Nephron progenitor cell (in vitro differentiated cells): ENCODE measurements around the gene IL27RA.
"Not testable (repeated sequence)": the region's sequence is repeated elsewhere in the genome, so short reads cannot be mapped to it uniquely, and the experiment has no call there.

Source experiments
- DNase-seq: peaks from one replicate; pipeline ENCODE4 v3.0.0; 2021
- H3K27ac Mint-ChIP-seq: 2 replicates; pipeline ENCODE4 v1.8.0; 2021; ENCODE audit warnings: mild to moderate bottlenecking, moderate library complexity, mixed read lengths
- H3K27me3 Mint-ChIP-seq: 2 replicates; pipeline ENCODE4 v1.8.0; 2021; ENCODE audit warnings: mild to moderate bottlenecking, low read depth, mixed read lengths; ENCODE audit not compliant: poor library complexity
- H3K36me3 Mint-ChIP-seq: 2 replicates; pipeline ENCODE4 v1.8.0; 2021; ENCODE audit warnings: low read depth, mixed read lengths
- H3K4me1 Mint-ChIP-seq: 2 replicates; pipeline ENCODE4 v1.8.0; 2021; ENCODE audit warnings: mixed read lengths
- H3K4me3 Mint-ChIP-seq: 2 replicates; pipeline ENCODE4 v1.8.0; 2021; ENCODE audit warnings: mild to moderate bottlenecking, moderate library complexity, mixed read lengths
- H3K9me3 Mint-ChIP-seq: 2 replicates; pipeline ENCODE4 v1.8.0; 2021; ENCODE audit warnings: mild to moderate bottlenecking, moderate library complexity, mixed read lengths
- TF ChIP-seq, protein P1 (sequence below): fragments of 200-600 bp; sonication (generic); IDR thresholded peaks from 2 replicates; pipeline ENCODE4 v1.5.0; 2021; ENCODE audit warnings: antibody characterized with exemption

Gene IL27RA

GRCh38 chr19:14033946-14034345 is 2.4 kb downstream of the IL27RA start:
- no peaks in the 10 kb centered on the region for H3K36me3 Mint-ChIP-seq
- peaks cover 7% of the 10 kb centered on the region for H3K4me1 Mint-ChIP-seq
- TF ChIP-seq, protein P1, sequence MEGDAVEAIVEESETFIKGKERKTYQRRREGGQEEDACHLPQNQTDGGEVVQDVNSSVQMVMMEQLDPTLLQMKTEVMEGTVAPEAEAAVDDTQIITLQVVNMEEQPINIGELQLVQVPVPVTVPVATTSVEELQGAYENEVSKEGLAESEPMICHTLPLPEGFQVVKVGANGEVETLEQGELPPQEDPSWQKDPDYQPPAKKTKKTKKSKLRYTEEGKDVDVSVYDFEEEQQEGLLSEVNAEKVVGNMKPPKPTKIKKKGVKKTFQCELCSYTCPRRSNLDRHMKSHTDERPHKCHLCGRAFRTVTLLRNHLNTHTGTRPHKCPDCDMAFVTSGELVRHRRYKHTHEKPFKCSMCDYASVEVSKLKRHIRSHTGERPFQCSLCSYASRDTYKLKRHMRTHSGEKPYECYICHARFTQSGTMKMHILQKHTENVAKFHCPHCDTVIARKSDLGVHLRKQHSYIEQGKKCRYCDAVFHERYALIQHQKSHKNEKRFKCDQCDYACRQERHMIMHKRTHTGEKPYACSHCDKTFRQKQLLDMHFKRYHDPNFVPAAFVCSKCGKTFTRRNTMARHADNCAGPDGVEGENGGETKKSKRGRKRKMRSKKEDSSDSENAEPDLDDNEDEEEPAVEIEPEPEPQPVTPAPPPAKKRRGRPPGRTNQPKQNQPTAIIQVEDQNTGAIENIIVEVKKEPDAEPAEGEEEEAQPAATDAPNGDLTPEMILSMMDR: no peak
- no peak overlapping the region for H3K4me3 Mint-ChIP-seq
- H3K27ac Mint-ChIP-seq: no peak overlapping the region
- H3K27me3 Mint-ChIP-seq: peaks cover 33% of the 10 kb centered on the region
- DNase-seq: no peak
- H3K9me3 Mint-ChIP-seq: no peaks in the 10 kb centered on the region

- H3K27ac Mint-ChIP-seq, H3K4me1 Mint-ChIP-seq, H3K36me3 Mint-ChIP-seq, DNase-seq, H3K4me3 Mint-ChIP-seq, H3K9me3 Mint-ChIP-seq: not testable (repeated sequence)
- H3K27me3 Mint-ChIP-seq: peaks cover 24% of the 10 kb centered on the region
Observed at GRCh38 chr19:14035159-14035558, 3.6 kb downstream of the IL27RA start.

GRCh38 chr19:14035706-14036105 is 4.1 kb downstream of the IL27RA start:
- Mint-ChIP-seq H3K9me3 (no peaks in the 10 kb centered on the region), H3K4me3 (no peak overlapping the region), H3K27me3 (peaks cover 18% of the 10 kb centered on the region), H3K36me3 (no peaks in the 10 kb centered on the region), H3K27ac (no peak overlapping the region), H3K4me1 (peaks cover 7% of the 10 kb centered on the region)
- DNase-seq: no peak
- TF ChIP-seq, protein P1: no peak

GRCh38 chr19:14039181-14039580 is 7.6 kb downstream of the IL27RA start:
- TF ChIP-seq, protein P1: no peak
- no peak overlapping the region for H3K4me3 Mint-ChIP-seq
- DNase-seq: no peak

GRCh38 chr19:14042659-14043608 is 11.4 kb downstream of the IL27RA start:
- H3K4me1 Mint-ChIP-seq: peaks cover 17% of the 10 kb centered on the region
- H3K27ac Mint-ChIP-seq: peak overlapping the region; percentile 97
- H3K9me3 Mint-ChIP-seq: not testable (repeated sequence)

More at GRCh38 chr19:14039181-14039580, 7.6 kb downstream of the IL27RA start:
- Mint-ChIP-seq H3K27ac (no peak overlapping the region), H3K27me3 (peaks cover 6% of the 10 kb centered on the region), H3K9me3 (no peaks in the 10 kb centered on the region), H3K4me1 (peaks cover 7% of the 10 kb centered on the region), H3K36me3 (no peaks in the 10 kb centered on the region)

GRCh38 chr19:14047866-14048265 is 16.3 kb downstream of the IL27RA start:
- H3K4me3 Mint-ChIP-seq, H3K9me3 Mint-ChIP-seq, H3K27ac Mint-ChIP-seq, DNase-seq, H3K36me3 Mint-ChIP-seq: not testable (repeated sequence)
- H3K4me1 Mint-ChIP-seq: peaks cover 14% of the 10 kb centered on the region
- H3K27me3 Mint-ChIP-seq: peaks cover 11% of the 10 kb centered on the region

More at GRCh38 chr19:14042659-14043608, 11.4 kb downstream of the IL27RA start:
- TF ChIP-seq, protein P1: peak; percentile 37
- H3K4me3 Mint-ChIP-seq, H3K27me3 Mint-ChIP-seq, H3K36me3 Mint-ChIP-seq: not testable (repeated sequence)
- DNase-seq: peak; percentile 45
